ENCODE data around the gene REEP1. TPM values are rescaled to one million over a fixed set of nuclear protein-coding genes. Genes with fewer than 3 reads are reported as not detected.

Gene REEP1
- polyA plus RNA-seq, 4 donors: 5.9 to 16.8 (median 8.8) TPM

GRCh38 chr2:86216575-86217555, 120.6 kb downstream of the REEP1 start:
- H3K27ac ChIP-seq (ENCODE audit: low read depth in 1 of 3, low read length in 2 of 3): no peak overlapping the region
- no peaks in the 10 kb centered on the region for H3K27me3 ChIP-seq (ENCODE audit: control insufficient read depth in 3 of 3, insufficient read depth in 3 of 3, low read length in 3 of 3)
- peaks cover 0 to 4% (median 0%) of the 10 kb centered on the region in 3 donors for H3K36me3 ChIP-seq (ENCODE audit: control insufficient read depth in 3 of 3, insufficient read depth in 2 of 3, low read depth in 1 of 3, low read length in 3 of 3)
- H3K9me3 ChIP-seq (ENCODE audit: control insufficient read depth in 2 of 2, insufficient read depth in 1 of 2, low read depth in 1 of 2, low read length in 1 of 2): peaks cover 0 to 3% of the 10 kb centered on the region in 2 donors
- DNase-seq: no peak
- H3K4me3 ChIP-seq (ENCODE audit: low read depth in 1 of 3, low read length in 3 of 3): no peak overlapping the region
- H3K4me1 ChIP-seq (ENCODE audit: control insufficient read depth in 3 of 3, insufficient read depth in 2 of 3, low read depth in 1 of 3, low read length in 2 of 3): peaks cover 0 to 36% (median 0%) of the 10 kb centered on the region in 3 donors
- no peak for FAIRE-seq
- 54 to 69% (median 57%) methylated on average over 13 of the region's 13 CpGs for WGBS, 3 donors

DNA sequence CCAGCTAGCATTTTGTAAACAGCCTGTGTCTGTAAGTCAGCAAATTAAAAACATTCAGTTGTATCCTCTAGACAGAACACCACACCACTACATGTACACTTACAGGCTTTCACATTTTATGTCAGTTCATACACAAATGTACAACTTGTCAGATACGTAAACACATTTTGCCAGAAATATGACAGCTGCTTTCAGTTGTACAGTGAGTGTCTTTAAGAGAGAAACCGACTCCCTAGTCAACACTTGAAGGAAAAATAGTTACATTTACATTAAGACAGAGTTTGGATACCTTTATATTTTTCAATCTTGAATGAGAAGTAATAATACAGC, 123.0 kb downstream of the REEP1 start:
- DNase-seq (no peak), FAIRE-seq (no peak)
- H3K36me3 ChIP-seq (ENCODE audit: control insufficient read depth in 3 of 3, insufficient read depth in 2 of 3, low read depth in 1 of 3, low read length in 3 of 3): peaks cover 2 to 15% (median 9%) of the 10 kb centered on the region in 3 donors
- no peaks in the 10 kb centered on the region for H3K27me3 ChIP-seq (ENCODE audit: control insufficient read depth in 3 of 3, insufficient read depth in 3 of 3, low read length in 3 of 3)
- WGBS, 3 donors: 39 to 52% (median 45%) methylated on average over 2 of the region's 2 CpGs
- peaks cover 0 to 3% of the 10 kb centered on the region in 2 donors for H3K9me3 ChIP-seq (ENCODE audit: control insufficient read depth in 2 of 2, insufficient read depth in 1 of 2, low read depth in 1 of 2, low read length in 1 of 2)
- no peak overlapping the region for H3K4me3 ChIP-seq (ENCODE audit: low read depth in 1 of 3, low read length in 3 of 3)
- peaks cover 0 to 35% (median 0%) of the 10 kb centered on the region in 3 donors for H3K4me1 ChIP-seq (ENCODE audit: control insufficient read depth in 3 of 3, insufficient read depth in 2 of 3, low read depth in 1 of 3, low read length in 2 of 3)
- H3K27ac ChIP-seq (ENCODE audit: low read depth in 1 of 3, low read length in 2 of 3): peak overlapping the region in 1 of 3 donors; percentile 20

- H3K4me3 ChIP-seq (ENCODE audit: low read depth in 1 of 3, low read length in 3 of 3): no peak overlapping the region
- DNase-seq: peak; percentile 57 to 77
- H3K36me3 ChIP-seq (ENCODE audit: control insufficient read depth in 3 of 3, insufficient read depth in 2 of 3, low read depth in 1 of 3, low read length in 3 of 3): peaks cover 2 to 15% (median 9%) of the 10 kb centered on the region in 3 donors
- H3K4me1 ChIP-seq (ENCODE audit: control insufficient read depth in 3 of 3, insufficient read depth in 2 of 3, low read depth in 1 of 3, low read length in 2 of 3): peaks cover 0 to 35% (median 0%) of the 10 kb centered on the region in 3 donors
- H3K27ac ChIP-seq (ENCODE audit: low read depth in 1 of 3, low read length in 2 of 3): peak overlapping the region in 2 of 3 donors; percentile 12 to 20
- 25 to 48% (median 36%) methylated on average over 4 of the region's 4 CpGs for WGBS, 3 donors
- peaks cover 0 to 3% of the 10 kb centered on the region in 2 donors for H3K9me3 ChIP-seq (ENCODE audit: control insufficient read depth in 2 of 2, insufficient read depth in 1 of 2, low read depth in 1 of 2, low read length in 1 of 2)
- FAIRE-seq: no peak
- no peaks in the 10 kb centered on the region for H3K27me3 ChIP-seq (ENCODE audit: control insufficient read depth in 3 of 3, insufficient read depth in 3 of 3, low read length in 3 of 3)
Observed at GRCh38 chr2:86213699-86214502, 123.5 kb downstream of the REEP1 start.

DNA sequence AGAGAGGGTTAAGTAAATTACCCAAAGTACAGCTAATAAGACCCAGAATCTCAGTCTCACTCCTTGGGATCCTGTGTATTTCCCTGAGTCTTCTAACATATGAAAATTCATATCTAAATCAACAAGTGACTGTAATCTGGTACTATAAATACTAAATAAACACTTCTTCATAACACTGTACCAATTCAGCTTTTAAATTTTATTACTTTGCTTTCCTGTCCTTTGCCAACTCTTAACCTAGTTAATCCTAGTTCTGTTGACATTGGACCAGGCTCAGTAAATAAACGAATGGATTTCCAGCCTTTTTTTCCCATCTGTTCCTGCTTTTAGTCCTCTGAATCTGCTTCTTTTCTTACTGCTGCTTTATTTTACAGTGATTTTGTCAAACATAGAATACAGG, 124.4 kb downstream of the REEP1 start:
- Histone ChIP-seq H3K27me3 (ENCODE audit: control insufficient read depth in 3 of 3, insufficient read depth in 3 of 3, low read length in 3 of 3) (no peaks in the 10 kb centered on the region), H3K4me3 (ENCODE audit: low read depth in 1 of 3, low read length in 3 of 3) (no peak overlapping the region), H3K36me3 (ENCODE audit: control insufficient read depth in 3 of 3, insufficient read depth in 2 of 3, low read depth in 1 of 3, low read length in 3 of 3) (peaks cover 5 to 20% (median 9%) of the 10 kb centered on the region in 3 donors), H3K9me3 (ENCODE audit: control insufficient read depth in 2 of 2, insufficient read depth in 1 of 2, low read depth in 1 of 2, low read length in 1 of 2) (no peaks in the 10 kb centered on the region), H3K4me1 (ENCODE audit: control insufficient read depth in 3 of 3, insufficient read depth in 2 of 3, low read depth in 1 of 3, low read length in 2 of 3) (peaks cover 0 to 35% (median 0%) of the 10 kb centered on the region in 3 donors), H3K27ac (ENCODE audit: low read depth in 1 of 3, low read length in 2 of 3) (no peak overlapping the region)
- 16 to 44% (median 35%) methylated on average over 1 of the region's 1 CpG for WGBS, 3 donors
- FAIRE-seq (no peak), DNase-seq (peak in 1 of 2 donors; percentile 32)

DNA sequence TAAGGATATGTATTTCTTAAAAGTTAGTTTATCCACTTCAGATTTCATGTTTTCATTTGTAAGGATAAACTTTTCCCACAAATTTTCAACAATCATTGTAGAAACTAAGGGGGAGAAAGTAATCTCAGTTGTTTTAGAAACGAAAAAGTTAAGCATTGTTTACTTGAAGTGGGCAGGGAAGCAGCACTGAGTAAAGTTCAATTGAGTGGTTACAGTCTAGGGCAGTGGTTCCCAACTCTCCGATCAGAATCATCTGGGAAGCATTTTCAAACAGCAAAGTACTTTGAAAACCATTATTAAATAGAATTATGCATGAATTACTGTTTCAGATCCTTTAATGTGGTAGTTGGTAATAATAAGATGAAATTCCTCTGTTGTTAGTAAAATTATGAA, 125.6 kb downstream of the REEP1 start:
- H3K27me3 ChIP-seq (ENCODE audit: control insufficient read depth in 3 of 3, insufficient read depth in 3 of 3, low read length in 3 of 3): no peaks in the 10 kb centered on the region
- no peak overlapping the region for H3K27ac ChIP-seq (ENCODE audit: low read depth in 1 of 3, low read length in 2 of 3)
- H3K36me3 ChIP-seq (ENCODE audit: control insufficient read depth in 3 of 3, insufficient read depth in 2 of 3, low read depth in 1 of 3, low read length in 3 of 3): peaks cover 7 to 29% (median 15%) of the 10 kb centered on the region in 3 donors
- FAIRE-seq: no peak
- whole genome bisulfite sequencing, 3 donors: 12 to 50% (median 25%) methylated on average over 2 of the region's 2 CpGs
- no peak for DNase-seq
- no peak overlapping the region for H3K4me3 ChIP-seq (ENCODE audit: low read depth in 1 of 3, low read length in 3 of 3)
- peaks cover 0 to 29% (median 0%) of the 10 kb centered on the region in 3 donors for H3K4me1 ChIP-seq (ENCODE audit: control insufficient read depth in 3 of 3, insufficient read depth in 2 of 3, low read depth in 1 of 3, low read length in 2 of 3)
- H3K9me3 ChIP-seq (ENCODE audit: control insufficient read depth in 2 of 2, insufficient read depth in 1 of 2, low read depth in 1 of 2, low read length in 1 of 2): no peaks in the 10 kb centered on the region

DNA sequence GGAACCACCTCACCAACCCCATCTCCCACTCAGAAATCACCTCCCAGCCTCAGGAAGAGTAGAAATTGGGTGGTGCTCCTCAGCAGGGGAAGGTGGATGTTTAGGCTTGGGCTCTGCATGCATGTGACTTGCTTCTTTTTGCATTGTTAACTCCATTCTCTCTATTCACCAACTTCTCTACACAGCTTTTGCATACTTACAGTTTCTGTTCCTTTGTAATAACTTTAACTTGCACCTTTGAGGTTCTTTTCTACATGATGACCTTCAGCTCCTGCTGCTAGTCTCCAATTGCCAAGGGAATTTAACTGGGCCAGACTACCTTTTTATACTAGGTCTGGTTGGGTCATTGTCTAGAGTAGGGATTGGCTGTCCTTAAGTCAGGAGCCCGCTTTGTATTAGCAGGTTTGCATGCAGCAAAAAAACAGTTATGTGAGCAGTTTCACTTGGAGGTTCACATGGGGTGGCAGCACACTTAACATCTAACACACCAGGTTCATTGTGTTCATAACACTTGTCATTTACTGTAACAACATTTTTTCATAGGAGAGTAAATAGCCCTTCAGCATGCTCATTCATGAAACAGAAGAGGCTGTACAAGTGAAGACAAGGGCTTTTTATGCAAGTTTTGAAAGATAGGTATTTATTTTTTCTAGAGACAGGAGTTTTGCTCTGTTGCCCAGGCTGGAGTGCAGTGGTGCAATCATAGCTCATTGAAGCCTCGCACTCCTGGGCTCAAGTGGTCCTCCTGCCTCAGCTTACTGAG, 126.2 kb downstream of the REEP1 start:
- peaks cover 10 to 33% (median 15%) of the 10 kb centered on the region in 3 donors for H3K36me3 ChIP-seq (ENCODE audit: control insufficient read depth in 3 of 3, insufficient read depth in 2 of 3, low read depth in 1 of 3, low read length in 3 of 3)
- no peak overlapping the region for H3K27ac ChIP-seq (ENCODE audit: low read depth in 1 of 3, low read length in 2 of 3)
- H3K27me3 ChIP-seq (ENCODE audit: control insufficient read depth in 3 of 3, insufficient read depth in 3 of 3, low read length in 3 of 3): no peaks in the 10 kb centered on the region
- 67 to 87% (median 77%) methylated on average over 2 of the region's 2 CpGs for WGBS, 3 donors
- H3K9me3 ChIP-seq (ENCODE audit: control insufficient read depth in 2 of 2, insufficient read depth in 1 of 2, low read depth in 1 of 2, low read length in 1 of 2): no peaks in the 10 kb centered on the region
- FAIRE-seq: no peak
- no peak for DNase-seq
- no peak overlapping the region for H3K4me3 ChIP-seq (ENCODE audit: low read depth in 1 of 3, low read length in 3 of 3)
- peaks cover 0 to 25% (median 0%) of the 10 kb centered on the region in 3 donors for H3K4me1 ChIP-seq (ENCODE audit: control insufficient read depth in 3 of 3, insufficient read depth in 2 of 3, low read depth in 1 of 3, low read length in 2 of 3)

DNA sequence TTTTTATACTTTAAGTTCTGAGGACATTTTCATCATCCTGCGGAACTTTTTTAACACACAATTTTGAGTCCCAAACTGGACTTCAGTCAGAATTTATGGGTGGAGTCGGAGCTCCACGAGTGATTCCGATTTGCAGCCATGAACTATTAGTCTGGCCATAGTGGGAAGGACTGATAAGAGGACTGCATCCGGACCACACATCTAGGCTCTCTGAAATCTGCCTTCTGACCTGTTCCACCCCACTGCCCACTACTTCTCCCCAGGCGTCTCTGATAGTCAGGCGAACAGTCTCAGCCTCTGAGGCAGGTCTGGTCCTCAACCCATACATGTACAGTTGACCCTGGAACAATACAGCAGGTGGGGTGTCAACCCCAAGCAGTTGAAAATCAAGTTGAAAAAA, 133.0 kb downstream of the REEP1 start:
- peaks cover 6 to 28% (median 9%) of the 10 kb centered on the region in 3 donors for H3K36me3 ChIP-seq (ENCODE audit: control insufficient read depth in 3 of 3, insufficient read depth in 2 of 3, low read depth in 1 of 3, low read length in 3 of 3)
- no peaks in the 10 kb centered on the region for H3K27me3 ChIP-seq (ENCODE audit: control insufficient read depth in 3 of 3, insufficient read depth in 3 of 3, low read length in 3 of 3)
- peaks cover 0 to 3% (median 2%) of the 10 kb centered on the region in 3 donors for H3K4me1 ChIP-seq (ENCODE audit: control insufficient read depth in 3 of 3, insufficient read depth in 2 of 3, low read depth in 1 of 3, low read length in 2 of 3)
- no peak for DNase-seq
- no peak for FAIRE-seq
- no peak overlapping the region for H3K4me3 ChIP-seq (ENCODE audit: low read depth in 1 of 3, low read length in 3 of 3)
- no peaks in the 10 kb centered on the region for H3K9me3 ChIP-seq (ENCODE audit: control insufficient read depth in 2 of 2, insufficient read depth in 1 of 2, low read depth in 1 of 2, low read length in 1 of 2)
- H3K27ac ChIP-seq (ENCODE audit: low read depth in 1 of 3, low read length in 2 of 3): no peak overlapping the region
- 80 to 90% (median 90%) methylated on average over 7 of the region's 7 CpGs for WGBS, 3 donors

GRCh38 chr2:86203614-86204013, 133.8 kb downstream of the REEP1 start:
- peaks cover 6 to 28% (median 8%) of the 10 kb centered on the region in 3 donors for H3K36me3 ChIP-seq (ENCODE audit: control insufficient read depth in 3 of 3, insufficient read depth in 2 of 3, low read depth in 1 of 3, low read length in 3 of 3)
- H3K27ac ChIP-seq (ENCODE audit: low read depth in 1 of 3, low read length in 2 of 3): no peak overlapping the region
- no peak for DNase-seq
- H3K9me3 ChIP-seq (ENCODE audit: control insufficient read depth in 2 of 2, insufficient read depth in 1 of 2, low read depth in 1 of 2, low read length in 1 of 2): no peaks in the 10 kb centered on the region
- WGBS, 3 donors: 90 to 93% (median 93%) methylated on average over 1 of the region's 1 CpG
- H3K4me1 ChIP-seq (ENCODE audit: control insufficient read depth in 3 of 3, insufficient read depth in 2 of 3, low read depth in 1 of 3, low read length in 2 of 3): peaks cover 0 to 3% (median 2%) of the 10 kb centered on the region in 3 donors
- no peak overlapping the region for H3K4me3 ChIP-seq (ENCODE audit: low read depth in 1 of 3, low read length in 3 of 3)
- H3K27me3 ChIP-seq (ENCODE audit: control insufficient read depth in 3 of 3, insufficient read depth in 3 of 3, low read length in 3 of 3): no peaks in the 10 kb centered on the region
- no peak for FAIRE-seq

Measured in small intestine (tissue), 7 donors.